IMR-90 (cell line): ENCODE measurements around the gene ZSCAN25. TPM values are rescaled to one million over a fixed set of nuclear protein-coding genes. Genes with fewer than 3 reads are reported as not detected.

ENCODE experiments used
- ATAC-seq: fragments of 200-7000 bp; cut with Tn5 transposase; 2 replicates; pipeline ENCODE4 v1.9.1; 2020; ENCODE audit warnings: low read depth, mild to moderate bottlenecking, moderate library complexity
- BruUV-seq: library from RNA; stranded (reverse); fragments of 400-500 nt; replicated peaks from 2 replicates; lab custom pipeline; 2021; lab: Mats Ljungman, UMichigan
- CTCF ChIA-PET: fragments of 300-600 bp; formaldehyde crosslinking; extraction: SDS; loops from one replicate; lab custom pipeline; 2021; ENCODE audit warnings: antibody characterized with exemption; lab: Yijun Ruan, JAX
- POLR2A ChIA-PET: fragments of 300-600 bp; sonication (Branson Sonifier 250); formaldehyde crosslinking; loops from one replicate; lab custom pipeline; 2022; ENCODE audit warnings: antibody characterized with exemption; ENCODE audit not compliant: unreplicated experiment; lab: Charles Lee
- DNase-seq: peaks from one replicate; pipeline ENCODE4 v3.0.0; 2013
- H2AFZ ChIP-seq: replicated peaks from 2 replicates; pipeline ENCODE3; 2013; ENCODE audit warnings: low read length, mild to moderate bottlenecking; ENCODE audit not compliant: poor library complexity
- H2AK5ac ChIP-seq: 2 replicates; pipeline ENCODE4 v1.6.1; 2013; ENCODE audit warnings: low read depth, low read length, inconsistent platforms
- H2AK9ac ChIP-seq: replicated peaks from 2 replicates; pipeline ENCODE3; 2013; ENCODE audit warnings: mild to moderate bottlenecking, low read depth, low read length, moderate library complexity; ENCODE audit not compliant: poor library complexity
- H2BK120ac ChIP-seq: 2 replicates; pipeline ENCODE4 v1.6.1; 2013; ENCODE audit warnings: low read depth, low read length, inconsistent platforms
- H2BK15ac ChIP-seq: 3 replicates; pipeline ENCODE4 v1.6.1; 2013; ENCODE audit warnings: low read depth, low read length, inconsistent platforms
- H2BK20ac ChIP-seq: 2 replicates; pipeline ENCODE4 v1.6.1; 2013; ENCODE audit warnings: low read depth, mild to moderate bottlenecking, inconsistent platforms, low read length, moderate library complexity
- H2BK5ac ChIP-seq: 2 replicates; pipeline ENCODE4 v1.6.1; 2013; ENCODE audit warnings: mild to moderate bottlenecking, low read depth, low read length, inconsistent platforms; ENCODE audit not compliant: poor library complexity, severe bottlenecking
- H3K14ac ChIP-seq: replicated peaks from 2 replicates; pipeline ENCODE4 v1.6.1; 2013; ENCODE audit warnings: low read depth, low read length, inconsistent platforms
- H3K18ac ChIP-seq: 2 replicates; pipeline ENCODE4 v1.6.1; 2013; ENCODE audit warnings: low read depth, low read length, control low read depth
- H3K23ac ChIP-seq: 2 replicates; pipeline ENCODE4 v1.6.1; 2013; ENCODE audit warnings: low read depth, low read length, inconsistent platforms
- H3K27ac ChIP-seq: 2 replicates; pipeline ENCODE4 v1.5.1; 2013; ENCODE audit warnings: mild to moderate bottlenecking, control low read depth, low read length; ENCODE audit not compliant: insufficient read depth
- H3K27me3 ChIP-seq: 2 replicates; pipeline ENCODE4 v1.6.1; 2013; ENCODE audit warnings: low read length; ENCODE audit not compliant: control insufficient read depth, insufficient read depth
- H3K36me3 ChIP-seq: 2 replicates; pipeline ENCODE4 v1.6.1; 2013; ENCODE audit warnings: low read length, mixed read lengths; ENCODE audit not compliant: control insufficient read depth, insufficient read depth
- H3K4ac ChIP-seq: 2 replicates; pipeline ENCODE4 v1.6.1; 2013; ENCODE audit warnings: low read depth, low read length, inconsistent platforms
- H3K4me1 ChIP-seq: 2 replicates; pipeline ENCODE4 v1.6.1; 2013; ENCODE audit warnings: low read length, mixed read lengths; ENCODE audit not compliant: control insufficient read depth, insufficient read depth
- H3K4me2 ChIP-seq: 2 replicates; pipeline ENCODE4 v1.6.1; 2013; ENCODE audit warnings: low read depth, mild to moderate bottlenecking, control low read depth, low read length, moderate library complexity
- H3K4me3 ChIP-seq: 2 replicates; pipeline ENCODE4 v1.5.1; 2013; ENCODE audit warnings: low read depth, mild to moderate bottlenecking, control low read depth, low read length, moderate library complexity; ENCODE audit not compliant: insufficient read depth
- H3K56ac ChIP-seq: 2 replicates; pipeline ENCODE4 v1.6.1; 2013; ENCODE audit warnings: low read length, inconsistent platforms; ENCODE audit not compliant: insufficient read depth; ENCODE audit errors: extremely low read depth
- H3K79me1 ChIP-seq, 2 experiments: 2 replicates each; pipeline ENCODE4 v1.6.1; 2013; ENCODE audit warnings: low read length in 2 of 2, inconsistent platforms in 1 of 2, low read depth in 1 of 2
- H3K9ac ChIP-seq: 2 replicates; pipeline ENCODE4 v1.6.1; 2013; ENCODE audit warnings: low read depth, low read length, control low read depth
- H3K9me1 ChIP-seq: 2 replicates; pipeline ENCODE4 v1.6.1; 2013; ENCODE audit warnings: low read length, inconsistent platforms; ENCODE audit not compliant: insufficient read depth
- H3K9me3 ChIP-seq: 2 replicates; pipeline ENCODE4 v1.6.1; 2013; ENCODE audit warnings: low read length; ENCODE audit not compliant: control insufficient read depth, insufficient read depth
- H4K20me1 ChIP-seq: 2 replicates; pipeline ENCODE4 v1.6.1; 2013; ENCODE audit warnings: low read length, inconsistent platforms; ENCODE audit not compliant: insufficient read depth
- H4K5ac ChIP-seq: 2 replicates; pipeline ENCODE4 v1.6.1; 2013; ENCODE audit warnings: mild to moderate bottlenecking, low read depth, low read length, control low read depth
- H4K8ac ChIP-seq, 2 experiments: 2 replicates each; pipeline ENCODE4 v1.6.1; 2013; ENCODE audit warnings: low read depth in 2 of 2, low read length in 2 of 2, control low read depth in 1 of 2, inconsistent platforms in 1 of 2
- H4K91ac ChIP-seq: 2 replicates; pipeline ENCODE4 v1.6.1; 2013; ENCODE audit warnings: low read depth, low read length, inconsistent platforms; ENCODE audit not compliant: insufficient read depth
- BHLHE40 ChIP-seq: fragments of 150-350 bp; IDR thresholded peaks from 2 replicates; pipeline ENCODE4 v1.6.1; 2016; ENCODE audit warnings: mild to moderate bottlenecking, low read depth, low read length
- CHD1 ChIP-seq: IDR thresholded peaks from 2 replicates; pipeline ENCODE4 v1.6.1; 2012; ENCODE audit warnings: low read depth, low read length, improper control_type of control experiment
- MAZ ChIP-seq: IDR thresholded peaks from 2 replicates; pipeline ENCODE4 v1.6.1; 2012; ENCODE audit warnings: low read depth, mild to moderate bottlenecking, low read length, improper control_type of control experiment, moderate library complexity, borderline replicate concordance
- NFE2L2 ChIP-seq: fragments of 150-350 bp; IDR thresholded peaks from 2 replicates; pipeline ENCODE4 v1.6.1; 2016; ENCODE audit warnings: low read depth, mild to moderate bottlenecking, low read length
- RAD21 ChIP-seq: IDR thresholded peaks from 2 replicates; pipeline ENCODE4 v1.6.1; 2012; ENCODE audit warnings: low read length, improper control_type of control experiment
- RCOR1 ChIP-seq: IDR thresholded peaks from 2 replicates; pipeline ENCODE4 v1.6.1; 2012; ENCODE audit warnings: mild to moderate bottlenecking, low read length, improper control_type of control experiment; ENCODE audit not compliant: insufficient replicate concordance
- RFX5 ChIP-seq: IDR thresholded peaks from 2 replicates; pipeline ENCODE4 v1.8.0; 2012; ENCODE audit warnings: low read depth, mild to moderate bottlenecking, low read length, moderate library complexity
- WGBS, 2 experiments: methylation state at CpG; one replicate each; pipeline versions ENCODE4 v1.1.5 to v1.1.7; 2013; ENCODE audit warnings: missing lambda C conversion rate in 2 of 2; ENCODE audit not compliant: insufficient read length in 1 of 2; ENCODE audit errors: extremely low coverage in 2 of 2; 5-methylcytosine and 5-hydroxymethylcytosine counted together
- dilution Hi-C: fragments of 300-500 bp; cut with HindIII; formaldehyde crosslinking; loops from one replicate; pipeline ENCODE4 v1.14.3; 2018; ENCODE audit warnings: low sequenced_read_pairs; ENCODE audit not compliant: unreplicated experiment
- in situ Hi-C: fragments of 300-500 bp; cut with MboI; formaldehyde crosslinking; loops from 3 replicates; pipeline ENCODE4 v1.14.3; 2019; ENCODE audit warnings: low sequenced_read_pairs, inconsistent platforms, mixed read lengths
- intact Hi-C: fragments of 100-400 bp; cut with micrococcal nuclease; formaldehyde crosslinking; loops from 2 replicates; pipeline ENCODE4 v1.10.0; 2022
- polyA plus RNA-seq, 3 experiments: library from polyadenylated mRNA; depleted of rRNA; stranded (reverse); fragments of >200 nt; gene quantifications; 2 replicates each; pipeline ENCODE4 v1.2.3, GENCODE V29; 2012; ENCODE audit warnings: low replicate concordance in 1 of 3
- total RNA-seq: library from RNA; depleted of rRNA; stranded (reverse); fragments of >200 nt; gene quantifications from 2 replicates; pipeline ENCODE4 v1.2.3, GENCODE V29; 2012
- TF ChIP-seq, protein P1 (sequence below): fragments of 150-350 bp; IDR thresholded peaks from 2 replicates; pipeline ENCODE4 v1.6.1; 2017; ENCODE audit warnings: mild to moderate bottlenecking, antibody characterized with exemption, low read length, low read depth

The ZSCAN25 gene
- total and polyA plus RNA-seq, 2 of the 4 experiments (the other 2 are of a cell fraction): 6.2 to 9.0 TPM

GRCh38 chr7:99621271-99621670, 4.5 kb downstream of the ZSCAN25 start:
- DNase-seq (no peak), ATAC-seq (no peak)
- Histone ChIP-seq H3K9me3 (no peaks in the 10 kb centered on the region), H2BK20ac (no peak overlapping the region), H3K36me3 (peaks cover 60% of the 10 kb centered on the region), H4K20me1 (no peaks in the 10 kb centered on the region), H3K27ac (no peak overlapping the region), H4K5ac (no peak overlapping the region), H2AK9ac (no peak overlapping the region), H3K79me1 (peaks cover 26 to 57% of the 10 kb centered on the region in 2 experiments), H3K56ac (no peak overlapping the region), H3K14ac (no peak overlapping the region), H2BK15ac (no peak overlapping the region), H2AK5ac (no peak overlapping the region), H3K18ac (no peak overlapping the region), H2AFZ (no peak overlapping the region), H3K27me3 (no peaks in the 10 kb centered on the region), H4K91ac (no peak overlapping the region), H3K23ac (no peak overlapping the region), H3K4me2 (no peak overlapping the region), H3K4me3 (no peak overlapping the region), H2BK5ac (no peak overlapping the region), H3K9me1 (peaks cover 3% of the 10 kb centered on the region), H3K9ac (no peak overlapping the region), H2BK120ac (no peak overlapping the region), H3K4me1 (no peaks in the 10 kb centered on the region), H4K8ac (no peak overlapping the region), H3K4ac (no peak overlapping the region)
- BruUV-seq: no TSS peak
- dilution Hi-C loops: no loop called here
- WGBS, 2 experiments: no CpG with 5 or more reads among the region's 5 CpGs
- ChIA-PET CTCF (no interaction called here), POLR2A (no interaction called here)
- intact Hi-C loops: no loop called here
- in situ Hi-C loops: no loop called here
- no peak for TF ChIP-seq CHD1
- no peak for TF ChIP-seq RCOR1
- no peak for TF ChIP-seq BHLHE40
- TF ChIP-seq RAD21: no peak
- no peak for TF ChIP-seq MAZ
- TF ChIP-seq NFE2L2: no peak
- TF ChIP-seq, protein P1, sequence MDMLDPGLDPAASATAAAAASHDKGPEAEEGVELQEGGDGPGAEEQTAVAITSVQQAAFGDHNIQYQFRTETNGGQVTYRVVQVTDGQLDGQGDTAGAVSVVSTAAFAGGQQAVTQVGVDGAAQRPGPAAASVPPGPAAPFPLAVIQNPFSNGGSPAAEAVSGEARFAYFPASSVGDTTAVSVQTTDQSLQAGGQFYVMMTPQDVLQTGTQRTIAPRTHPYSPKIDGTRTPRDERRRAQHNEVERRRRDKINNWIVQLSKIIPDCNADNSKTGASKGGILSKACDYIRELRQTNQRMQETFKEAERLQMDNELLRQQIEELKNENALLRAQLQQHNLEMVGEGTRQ: no peak
- no peak for TF ChIP-seq RFX5
